ENCODE data around the gene FNDC3B.

GRCh38 chr3:172164620-172165362 is 125.4 kb downstream of the FNDC3B start:
- TF ChIP-seq POLR2AphosphoS5 (IDR thresholded peaks at IDR 0.05; ENCODE audit: low read depth, low read length): no peak
- TF ChIP-seq CTCF (IDR thresholded peaks at IDR 0.05): no peak
- no peak for TF ChIP-seq REST (IDR thresholded peaks at IDR 0.05; ENCODE audit: insufficient read depth in 1 of 2, low read depth in 2 of 2, low read length in 1 of 2)
- TF ChIP-seq SIN3A (IDR thresholded peaks at IDR 0.05; ENCODE audit: borderline replicate concordance, insufficient read depth, low read depth, low read length): no peak
- TF ChIP-seq TCF7L2 (IDR thresholded peaks at IDR 0.05; ENCODE audit: low read depth, low read length): no peak
